Uterus (tissue), 2 donors: Measurements from ENCODE around the gene PRKN.

ENCODE experiments used
- POLR2A ChIP-seq, 2 donors: fragments of 450-650 bp; IDR thresholded peaks; one replicate each; pipeline ENCODE4 v1.6.1; 2016; ENCODE audit warnings: antibody characterized with exemption in 2 of 2, mild to moderate bottlenecking in 1 of 2, moderate library complexity in 1 of 2
- TF ChIP-seq, protein P1 (sequence below), 4 experiments: fragments of 200-600 bp in 2 of 4; fragments of 450-650 bp in 2 of 4; sonication (generic) in 2 of 4; IDR thresholded peaks; one replicate each; pipeline ENCODE4 v1.5.1; 2016 to 2019; ENCODE audit warnings: antibody characterized with exemption in 4 of 4, mild to moderate bottlenecking in 2 of 4, moderate library complexity in 1 of 4

DNA sequence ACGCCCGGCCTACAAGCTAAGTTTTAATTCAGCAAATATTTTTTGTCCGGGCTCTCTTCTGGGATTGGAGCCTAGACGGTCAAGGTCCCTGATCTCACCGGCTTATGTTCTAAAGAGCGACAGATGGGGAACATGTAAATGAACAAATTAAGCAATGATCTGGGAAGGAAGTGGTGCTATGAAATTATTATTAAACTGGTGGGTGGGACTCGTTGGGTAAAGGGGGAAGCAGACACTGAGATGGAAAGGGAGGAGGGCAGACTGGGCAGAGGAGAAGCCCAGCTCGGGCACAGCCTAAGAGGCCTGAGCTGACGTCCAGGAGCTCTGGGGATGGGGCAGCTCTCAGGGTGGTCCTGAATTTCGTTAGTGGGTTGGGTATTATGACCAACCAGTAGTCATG, 1371.9 kb downstream of the PRKN start:
- TF ChIP-seq POLR2A (IDR thresholded peaks at IDR 0.05): no peak
- TF ChIP-seq, protein P1, sequence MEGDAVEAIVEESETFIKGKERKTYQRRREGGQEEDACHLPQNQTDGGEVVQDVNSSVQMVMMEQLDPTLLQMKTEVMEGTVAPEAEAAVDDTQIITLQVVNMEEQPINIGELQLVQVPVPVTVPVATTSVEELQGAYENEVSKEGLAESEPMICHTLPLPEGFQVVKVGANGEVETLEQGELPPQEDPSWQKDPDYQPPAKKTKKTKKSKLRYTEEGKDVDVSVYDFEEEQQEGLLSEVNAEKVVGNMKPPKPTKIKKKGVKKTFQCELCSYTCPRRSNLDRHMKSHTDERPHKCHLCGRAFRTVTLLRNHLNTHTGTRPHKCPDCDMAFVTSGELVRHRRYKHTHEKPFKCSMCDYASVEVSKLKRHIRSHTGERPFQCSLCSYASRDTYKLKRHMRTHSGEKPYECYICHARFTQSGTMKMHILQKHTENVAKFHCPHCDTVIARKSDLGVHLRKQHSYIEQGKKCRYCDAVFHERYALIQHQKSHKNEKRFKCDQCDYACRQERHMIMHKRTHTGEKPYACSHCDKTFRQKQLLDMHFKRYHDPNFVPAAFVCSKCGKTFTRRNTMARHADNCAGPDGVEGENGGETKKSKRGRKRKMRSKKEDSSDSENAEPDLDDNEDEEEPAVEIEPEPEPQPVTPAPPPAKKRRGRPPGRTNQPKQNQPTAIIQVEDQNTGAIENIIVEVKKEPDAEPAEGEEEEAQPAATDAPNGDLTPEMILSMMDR (IDR thresholded peaks at IDR 0.05): no peak
